ENCODE measurements around the gene ANKRD63. TPM values are rescaled to one million over a fixed set of nuclear protein-coding genes. Genes with fewer than 3 reads are reported as not detected.

ANKRD63 gene
- total and polyA plus RNA-seq, 2 donors (not counting 1 experiment from before 2014, with no cell fraction given) = not detected

DNA sequence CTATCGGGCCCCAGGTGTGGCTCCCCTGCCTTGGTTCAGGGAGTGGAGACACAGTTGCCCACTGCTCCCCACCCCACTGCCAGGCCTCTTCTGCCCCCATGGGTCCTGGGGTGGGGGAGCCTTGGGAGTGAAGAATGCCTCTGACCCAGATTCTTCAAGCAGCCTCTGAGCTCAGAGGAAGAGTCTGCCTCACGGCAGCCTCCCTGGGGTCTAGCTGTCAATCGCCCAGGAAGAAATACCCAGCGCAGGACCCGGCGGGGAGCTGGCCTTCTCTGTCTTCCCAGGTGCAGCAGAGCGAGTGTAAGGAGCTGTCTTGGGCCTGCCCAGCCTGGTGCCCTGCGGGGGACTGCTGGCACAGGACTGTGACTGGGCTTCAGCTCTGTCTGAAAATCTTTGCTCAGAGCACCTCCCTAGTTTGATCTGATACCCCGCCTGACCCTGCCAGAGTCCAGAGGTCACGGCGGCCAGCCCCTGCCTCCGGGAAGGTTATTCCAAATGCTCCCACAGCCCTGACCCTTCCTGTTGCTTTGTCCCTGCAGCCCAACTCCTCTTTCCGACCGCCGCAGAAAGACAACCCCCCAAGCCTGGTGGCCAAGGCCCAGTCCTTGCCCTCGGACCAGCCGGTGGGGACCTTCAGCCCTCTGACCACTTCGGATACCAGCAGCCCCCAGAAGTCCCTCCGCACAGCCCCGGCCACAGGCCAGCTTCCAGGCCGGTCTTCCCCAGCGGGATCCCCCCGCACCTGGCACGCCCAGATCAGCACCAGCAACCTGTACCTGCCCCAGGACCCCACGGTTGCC lies 11.0 kb downstream of the ANKRD63 start:
- TF ChIP-seq, protein P1, sequence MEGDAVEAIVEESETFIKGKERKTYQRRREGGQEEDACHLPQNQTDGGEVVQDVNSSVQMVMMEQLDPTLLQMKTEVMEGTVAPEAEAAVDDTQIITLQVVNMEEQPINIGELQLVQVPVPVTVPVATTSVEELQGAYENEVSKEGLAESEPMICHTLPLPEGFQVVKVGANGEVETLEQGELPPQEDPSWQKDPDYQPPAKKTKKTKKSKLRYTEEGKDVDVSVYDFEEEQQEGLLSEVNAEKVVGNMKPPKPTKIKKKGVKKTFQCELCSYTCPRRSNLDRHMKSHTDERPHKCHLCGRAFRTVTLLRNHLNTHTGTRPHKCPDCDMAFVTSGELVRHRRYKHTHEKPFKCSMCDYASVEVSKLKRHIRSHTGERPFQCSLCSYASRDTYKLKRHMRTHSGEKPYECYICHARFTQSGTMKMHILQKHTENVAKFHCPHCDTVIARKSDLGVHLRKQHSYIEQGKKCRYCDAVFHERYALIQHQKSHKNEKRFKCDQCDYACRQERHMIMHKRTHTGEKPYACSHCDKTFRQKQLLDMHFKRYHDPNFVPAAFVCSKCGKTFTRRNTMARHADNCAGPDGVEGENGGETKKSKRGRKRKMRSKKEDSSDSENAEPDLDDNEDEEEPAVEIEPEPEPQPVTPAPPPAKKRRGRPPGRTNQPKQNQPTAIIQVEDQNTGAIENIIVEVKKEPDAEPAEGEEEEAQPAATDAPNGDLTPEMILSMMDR (conservative IDR thresholded peaks at IDR 0.05 in 1 of 2, IDR thresholded peaks at IDR 0.05 in 1 of 2; ENCODE audit: low read depth in 1 of 2, low read length in 2 of 2) = no peak
- no peak for TF ChIP-seq EZH2 (IDR thresholded peaks at IDR 0.05; ENCODE audit: low read length, missing control alignments)
- no peak for DNase-seq (ENCODE audit: low read depth in 2 of 2)
- Histone ChIP-seq H3K4me1 (ENCODE audit: control insufficient read depth, extremely low read depth, insufficient read depth, low read length) (peaks cover 2% of the 10 kb centered on the region), H3K27ac (ENCODE audit: insufficient read depth, low read length) (no peak overlapping the region), H3K79me2 (ENCODE audit: control insufficient read depth, insufficient read depth, low read length) (no peaks in the 10 kb centered on the region), H3K4me2 (ENCODE audit: extremely low read depth, insufficient read depth, low read length) (no peak overlapping the region), H4K20me1 (ENCODE audit: control insufficient read depth, extremely low read depth, insufficient read depth, low read length) (no peaks in the 10 kb centered on the region), H2AFZ (ENCODE audit: low read length) (no peak overlapping the region), H3K27me3 (ENCODE audit: control insufficient read depth, insufficient read depth, low read length) (no peaks in the 10 kb centered on the region), H3K36me3 (ENCODE audit: control insufficient read depth, insufficient read depth, low read length) (no peaks in the 10 kb centered on the region), H3K4me3 (replicated peaks in 1 of 4; ENCODE audit: control extremely low read depth in 1 of 4, insufficient read depth in 1 of 4, low read depth in 3 of 4, low read length in 4 of 4) (no peak overlapping the region), H3K9me3 (ENCODE audit: control insufficient read depth, insufficient read depth, low read depth, low read length) (no peaks in the 10 kb centered on the region), H3K9ac (ENCODE audit: insufficient read depth, low read length) (no peak overlapping the region)

DNA sequence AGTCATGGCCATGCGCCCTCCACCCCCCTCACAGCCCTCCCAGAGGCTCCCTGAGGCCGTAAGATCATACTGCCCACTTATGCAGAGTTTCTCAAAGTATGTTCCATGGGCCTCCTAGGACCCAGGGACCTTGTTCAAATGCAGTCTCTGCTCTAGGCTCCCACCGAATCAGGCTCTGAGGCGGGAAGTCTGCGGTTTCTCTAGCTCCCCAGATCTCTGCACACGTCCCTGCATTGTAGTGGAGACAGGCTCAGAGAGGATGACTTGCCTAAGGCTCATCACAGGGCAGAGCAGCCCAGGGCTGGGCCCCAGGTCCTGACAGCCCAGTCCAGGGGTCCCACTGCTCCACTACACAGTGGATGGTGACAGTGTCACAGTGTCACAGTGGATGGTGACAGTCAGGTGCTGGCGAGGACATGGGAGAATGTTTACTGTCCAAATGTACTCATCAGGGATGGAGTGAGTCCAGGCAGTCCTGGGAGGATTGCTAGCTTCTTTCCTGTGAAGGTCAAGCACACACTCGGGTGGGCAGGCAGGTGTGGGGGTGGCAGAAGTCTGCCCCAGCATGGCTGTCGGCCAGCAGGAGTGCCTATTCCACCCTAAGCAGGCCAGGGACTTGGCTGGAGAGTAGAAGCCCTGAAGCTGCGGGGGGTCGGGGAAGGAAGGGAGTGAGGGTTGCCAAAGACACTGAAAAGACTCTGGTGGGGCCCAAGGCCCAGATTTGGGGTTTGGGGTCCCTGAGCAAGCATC lies 12.4 kb downstream of the ANKRD63 start:
- no peaks in the 10 kb centered on the region for H3K36me3 ChIP-seq (ENCODE audit: control insufficient read depth, insufficient read depth, low read length)
- no peak overlapping the region for H2AFZ ChIP-seq (ENCODE audit: low read length)
- DNase-seq (ENCODE audit: low read depth in 2 of 2) = no peak
- peaks cover 7% of the 10 kb centered on the region for H3K4me1 ChIP-seq (ENCODE audit: control insufficient read depth, extremely low read depth, insufficient read depth, low read length)
- H3K79me2 ChIP-seq (ENCODE audit: control insufficient read depth, insufficient read depth, low read length) = no peaks in the 10 kb centered on the region
- no peaks in the 10 kb centered on the region for H3K27me3 ChIP-seq (ENCODE audit: control insufficient read depth, insufficient read depth, low read length)
- no peak overlapping the region for H3K9ac ChIP-seq (ENCODE audit: insufficient read depth, low read length)
- no peak overlapping the region for H3K4me3 ChIP-seq (replicated peaks in 1 of 4; ENCODE audit: control extremely low read depth in 1 of 4, insufficient read depth in 1 of 4, low read depth in 3 of 4, low read length in 4 of 4)
- no peaks in the 10 kb centered on the region for H3K9me3 ChIP-seq (ENCODE audit: control insufficient read depth, insufficient read depth, low read depth, low read length)
- H3K27ac ChIP-seq (ENCODE audit: insufficient read depth, low read length) = no peak overlapping the region
- no peaks in the 10 kb centered on the region for H4K20me1 ChIP-seq (ENCODE audit: control insufficient read depth, extremely low read depth, insufficient read depth, low read length)
- H3K4me2 ChIP-seq (ENCODE audit: extremely low read depth, insufficient read depth, low read length) = no peak overlapping the region
- TF ChIP-seq EZH2 (IDR thresholded peaks at IDR 0.05; ENCODE audit: low read length, missing control alignments) = no peak
- TF ChIP-seq, protein P1 (conservative IDR thresholded peaks at IDR 0.05 in 1 of 2, IDR thresholded peaks at IDR 0.05 in 1 of 2; ENCODE audit: low read depth in 1 of 2, low read length in 2 of 2) = no peak

DNA sequence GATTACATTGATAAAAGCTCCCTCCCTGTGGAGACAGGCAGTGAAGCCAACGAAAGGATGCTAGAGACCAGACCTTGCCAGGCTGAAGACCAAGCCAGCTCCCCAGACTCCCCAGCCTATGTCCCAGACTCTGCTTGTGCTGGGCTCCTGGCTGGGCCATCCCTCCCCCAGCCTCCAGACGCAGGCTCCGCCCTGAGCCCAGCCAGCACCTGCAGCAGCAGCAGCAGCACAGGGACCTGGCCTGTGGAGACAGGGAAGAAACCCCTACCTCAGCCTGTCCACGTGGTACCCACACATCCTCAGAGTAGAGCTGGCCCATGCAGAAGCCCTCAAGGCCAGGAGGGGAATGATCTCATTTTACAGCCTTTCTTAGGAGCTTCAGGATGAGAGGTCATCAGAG lies 13.3 kb downstream of the ANKRD63 start:
- H3K4me1 ChIP-seq (ENCODE audit: control insufficient read depth, extremely low read depth, insufficient read depth, low read length) = peaks cover 7% of the 10 kb centered on the region
- no peak for DNase-seq (ENCODE audit: low read depth in 2 of 2)
- no peaks in the 10 kb centered on the region for H3K79me2 ChIP-seq (ENCODE audit: control insufficient read depth, insufficient read depth, low read length)
- H3K9me3 ChIP-seq (ENCODE audit: control insufficient read depth, insufficient read depth, low read depth, low read length) = no peaks in the 10 kb centered on the region
- no peaks in the 10 kb centered on the region for H4K20me1 ChIP-seq (ENCODE audit: control insufficient read depth, extremely low read depth, insufficient read depth, low read length)
- no peaks in the 10 kb centered on the region for H3K36me3 ChIP-seq (ENCODE audit: control insufficient read depth, insufficient read depth, low read length)
- H3K27ac ChIP-seq (ENCODE audit: insufficient read depth, low read length) = no peak overlapping the region
- no peak for TF ChIP-seq EZH2 (IDR thresholded peaks at IDR 0.05; ENCODE audit: low read length, missing control alignments)
- TF ChIP-seq, protein P1 (conservative IDR thresholded peaks at IDR 0.05 in 1 of 2, IDR thresholded peaks at IDR 0.05 in 1 of 2; ENCODE audit: low read depth in 1 of 2, low read length in 2 of 2) = no peak
- no peak overlapping the region for H3K4me3 ChIP-seq (replicated peaks in 1 of 4; ENCODE audit: control extremely low read depth in 1 of 4, insufficient read depth in 1 of 4, low read depth in 3 of 4, low read length in 4 of 4)
- H2AFZ ChIP-seq (ENCODE audit: low read length) = no peak overlapping the region
- no peaks in the 10 kb centered on the region for H3K27me3 ChIP-seq (ENCODE audit: control insufficient read depth, insufficient read depth, low read length)
- no peak overlapping the region for H3K9ac ChIP-seq (ENCODE audit: insufficient read depth, low read length)
- no peak overlapping the region for H3K4me2 ChIP-seq (ENCODE audit: extremely low read depth, insufficient read depth, low read length)

All from fibroblast of lung (primary cell).